Vagina (tissue), 2 donors: Measurements from ENCODE around the gene THAP4. TPM values are rescaled to one million over a fixed set of nuclear protein-coding genes. Genes with fewer than 3 reads are reported as not detected.

Source experiments
- DNase-seq, 2 donors: peaks; one replicate each; pipeline ENCODE4 v3.0.0-alpha.2; 2017; ENCODE audit errors: extremely low spot score in 2 of 2
- H3K27ac ChIP-seq: fragments of 200-600 bp; sonication (generic); one replicate; pipeline ENCODE4 v1.5.1; 2019
- H3K27me3 ChIP-seq: fragments of 200-600 bp; sonication (generic); one replicate; pipeline ENCODE4 v1.5.1; 2019
- H3K36me3 ChIP-seq, 2 donors: fragments of 200-600 bp; sonication (generic); one replicate each; pipeline ENCODE4 v1.5.1; 2017 to 2019
- H3K4me1 ChIP-seq: fragments of 200-600 bp; sonication (generic); one replicate; pipeline ENCODE4 v1.5.1; 2019
- H3K4me3 ChIP-seq, 2 donors: fragments of 200-600 bp; sonication (generic); 1 replicate in 1 of 2; 2 replicates in 1 of 2; pipeline ENCODE4 v1.5.1; 2016 to 2019
- H3K9me3 ChIP-seq: fragments of 200-600 bp; sonication (generic); one replicate; pipeline ENCODE4 v1.5.1; 2019
- POLR2A ChIP-seq, 2 donors: fragments of 450-650 bp; IDR thresholded peaks; one replicate each; pipeline ENCODE4 v1.6.1; 2017; ENCODE audit warnings: antibody characterized with exemption in 2 of 2, mild to moderate bottlenecking in 2 of 2, moderate library complexity in 2 of 2
- POLR2AphosphoS5 ChIP-seq, 2 donors: sonication (generic); formaldehyde crosslinking; IDR thresholded peaks; one replicate each; pipeline ENCODE4 v1.9.0; 2017; ENCODE audit warnings: antibody characterized with exemption in 2 of 2, mild to moderate bottlenecking in 2 of 2, low read depth in 1 of 2; ENCODE audit not compliant: insufficient read depth in 1 of 2
- intact Hi-C: fragments of 100-400 bp; cut with DNase I; formaldehyde crosslinking; loops from one replicate; pipeline ENCODE4 v1.15.1; 2023
- total RNA-seq: library from RNA; depleted of rRNA; stranded (reverse); fragments of >200 nt; gene quantifications from one replicate; pipeline ENCODE4 v1.2.3, GENCODE V29; 2016
- TF ChIP-seq, protein P1 (sequence below), 3 experiments: fragments of 450-650 bp in 2 of 3; fragments of 200-600 bp in 1 of 3; sonication (generic) in 1 of 3; IDR thresholded peaks; one replicate each; pipeline ENCODE4 v1.5.1; 2017 to 2019; ENCODE audit warnings: antibody characterized with exemption in 3 of 3, mild to moderate bottlenecking in 2 of 3, moderate library complexity in 2 of 3

The THAP4 gene
- total RNA-seq, 1 donor from 2014 or later = 44.4 TPM

- Histone ChIP-seq H3K4me3 (no peak overlapping the region), H3K36me3 (no peaks in the 10 kb centered on the region), H3K27ac (no peak overlapping the region), H3K27me3 (no peaks in the 10 kb centered on the region), H3K9me3 (no peaks in the 10 kb centered on the region), H3K4me1 (peaks cover 5% of the 10 kb centered on the region)
- TF ChIP-seq POLR2AphosphoS5 (IDR thresholded peaks at IDR 0.05; ENCODE audit: insufficient read depth in 1 of 2, low read depth in 1 of 2) (no peak), POLR2A (IDR thresholded peaks at IDR 0.05) (no peak)
- TF ChIP-seq, protein P1, sequence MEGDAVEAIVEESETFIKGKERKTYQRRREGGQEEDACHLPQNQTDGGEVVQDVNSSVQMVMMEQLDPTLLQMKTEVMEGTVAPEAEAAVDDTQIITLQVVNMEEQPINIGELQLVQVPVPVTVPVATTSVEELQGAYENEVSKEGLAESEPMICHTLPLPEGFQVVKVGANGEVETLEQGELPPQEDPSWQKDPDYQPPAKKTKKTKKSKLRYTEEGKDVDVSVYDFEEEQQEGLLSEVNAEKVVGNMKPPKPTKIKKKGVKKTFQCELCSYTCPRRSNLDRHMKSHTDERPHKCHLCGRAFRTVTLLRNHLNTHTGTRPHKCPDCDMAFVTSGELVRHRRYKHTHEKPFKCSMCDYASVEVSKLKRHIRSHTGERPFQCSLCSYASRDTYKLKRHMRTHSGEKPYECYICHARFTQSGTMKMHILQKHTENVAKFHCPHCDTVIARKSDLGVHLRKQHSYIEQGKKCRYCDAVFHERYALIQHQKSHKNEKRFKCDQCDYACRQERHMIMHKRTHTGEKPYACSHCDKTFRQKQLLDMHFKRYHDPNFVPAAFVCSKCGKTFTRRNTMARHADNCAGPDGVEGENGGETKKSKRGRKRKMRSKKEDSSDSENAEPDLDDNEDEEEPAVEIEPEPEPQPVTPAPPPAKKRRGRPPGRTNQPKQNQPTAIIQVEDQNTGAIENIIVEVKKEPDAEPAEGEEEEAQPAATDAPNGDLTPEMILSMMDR (IDR thresholded peaks at IDR 0.05) = no peak
- DNase-seq = no peak
- intact Hi-C loops = no loop called here
Measured at GRCh38 chr2:241554610-241555322, 82.2 kb downstream of the THAP4 start.

DNA sequence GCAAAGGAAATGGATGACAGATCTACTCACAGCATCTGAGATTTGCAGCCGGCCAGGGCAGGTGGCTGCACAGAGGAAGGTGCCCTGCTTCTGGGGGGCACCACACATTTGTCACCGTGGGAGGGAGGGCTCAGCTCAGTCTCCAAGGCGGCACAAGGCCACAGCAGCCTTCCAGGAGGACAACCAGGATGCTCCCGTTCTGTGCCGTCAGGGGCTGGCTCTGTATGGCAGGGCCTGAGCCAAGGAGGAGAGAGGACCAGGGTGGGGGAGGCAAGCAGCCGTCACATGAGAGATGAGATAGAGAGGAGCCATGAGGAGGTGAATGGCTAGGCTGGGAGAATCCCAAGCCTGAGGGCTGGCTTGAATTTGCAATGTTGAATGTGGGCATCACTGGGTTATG is 83.0 kb downstream of the THAP4 start:
- intact Hi-C loops = no loop called here

GRCh38 chr2:241553512-241553830 is 83.5 kb downstream of the THAP4 start:
- DNase-seq = no peak
- no peaks in the 10 kb centered on the region for H3K36me3 ChIP-seq
- no peak for TF ChIP-seq POLR2A (IDR thresholded peaks at IDR 0.05)
- no peak for TF ChIP-seq POLR2AphosphoS5 (IDR thresholded peaks at IDR 0.05; ENCODE audit: insufficient read depth in 1 of 2, low read depth in 1 of 2)
- TF ChIP-seq, protein P1 (IDR thresholded peaks at IDR 0.05) = no peak
- H3K27me3 ChIP-seq = no peaks in the 10 kb centered on the region
- intact Hi-C loops = no loop called here
- H3K4me3 ChIP-seq = no peak overlapping the region
- no peaks in the 10 kb centered on the region for H3K4me1 ChIP-seq
- H3K9me3 ChIP-seq = no peaks in the 10 kb centered on the region
- no peak overlapping the region for H3K27ac ChIP-seq

More for the DNA sequence above, 83.0 kb downstream of the THAP4 start:
- Histone ChIP-seq H3K27me3 (no peaks in the 10 kb centered on the region), H3K4me3 (no peak overlapping the region), H3K27ac (no peak overlapping the region), H3K9me3 (no peaks in the 10 kb centered on the region), H3K4me1 (no peaks in the 10 kb centered on the region), H3K36me3 (no peaks in the 10 kb centered on the region)
- DNase-seq = no peak
- TF ChIP-seq POLR2AphosphoS5 (IDR thresholded peaks at IDR 0.05; ENCODE audit: insufficient read depth in 1 of 2, low read depth in 1 of 2) = no peak
- TF ChIP-seq, protein P1 (IDR thresholded peaks at IDR 0.05) = no peak
- TF ChIP-seq POLR2A (IDR thresholded peaks at IDR 0.05) = no peak

- intact Hi-C loops = no loop called here
- no peaks in the 10 kb centered on the region for H3K9me3 ChIP-seq
- no peak overlapping the region for H3K27ac ChIP-seq
- no peaks in the 10 kb centered on the region for H3K36me3 ChIP-seq
- H3K4me3 ChIP-seq = no peak overlapping the region
- H3K4me1 ChIP-seq = peaks cover 4% of the 10 kb centered on the region
- DNase-seq = no peak
- TF ChIP-seq, protein P1 (IDR thresholded peaks at IDR 0.05) = no peak
- TF ChIP-seq POLR2A (IDR thresholded peaks at IDR 0.05) = no peak
- no peak for TF ChIP-seq POLR2AphosphoS5 (IDR thresholded peaks at IDR 0.05; ENCODE audit: insufficient read depth in 1 of 2, low read depth in 1 of 2)
- H3K27me3 ChIP-seq = no peaks in the 10 kb centered on the region
Measured at GRCh38 chr2:241551998-241552737, 84.8 kb downstream of the THAP4 start.

- Histone ChIP-seq H3K36me3 (no peaks in the 10 kb centered on the region), H3K4me1 (peaks cover 10% of the 10 kb centered on the region), H3K4me3 (no peak overlapping the region), H3K9me3 (no peaks in the 10 kb centered on the region), H3K27ac (no peak overlapping the region), H3K27me3 (no peaks in the 10 kb centered on the region)
- TF ChIP-seq POLR2AphosphoS5 (IDR thresholded peaks at IDR 0.05; ENCODE audit: insufficient read depth in 1 of 2, low read depth in 1 of 2) = no peak
- intact Hi-C loops = no loop called here
- DNase-seq = no peak
Measured at GRCh38 chr2:241551599-241551997, 85.4 kb downstream of the THAP4 start.
